ENCODE results near the gene RPL36AL. TPM values are rescaled to one million over a fixed set of nuclear protein-coding genes. Genes with fewer than 3 reads are reported as not detected.

Gene RPL36AL
- total RNA-seq, 2 donors from 2014 or later, result 129 to 162 TPM

- WGBS, 2 donors, result 66 to 69% methylated on average over 2 of the region's 2 CpGs
- H3K27ac ChIP-seq, result no peak overlapping the region
- intact Hi-C loops (cut with DNase I), result no loop called here
- no peaks in the 10 kb centered on the region for H3K27me3 ChIP-seq
- no peak for DNase-seq
- no peak for TF ChIP-seq CTCF (IDR thresholded peaks at IDR 0.05)
- no peak for TF ChIP-seq POLR2A (IDR thresholded peaks at IDR 0.05)
- H3K4me3 ChIP-seq, result no peak overlapping the region
- peaks cover 0 to 2% of the 10 kb centered on the region in 2 donors for H3K36me3 ChIP-seq (replicated peaks in 1 of 2; ENCODE audit: insufficient read depth in 1 of 2, low read depth in 2 of 2)
- no peak for ATAC-seq
- peaks cover 24% of the 10 kb centered on the region for H3K4me1 ChIP-seq
- no peaks in the 10 kb centered on the region for H3K9me3 ChIP-seq
Measured at GRCh38 chr14:49579841-49580240, 40.6 kb downstream of the RPL36AL start.

- TF ChIP-seq CTCF (IDR thresholded peaks at IDR 0.05) (no peak), POLR2A (IDR thresholded peaks at IDR 0.05) (no peak)
- H3K4me1 ChIP-seq, result peaks cover 7% of the 10 kb centered on the region
- intact Hi-C loops (cut with DNase I), result no loop called here
- no peaks in the 10 kb centered on the region for H3K9me3 ChIP-seq
- peaks cover 0 to 2% of the 10 kb centered on the region in 2 donors for H3K36me3 ChIP-seq (replicated peaks in 1 of 2; ENCODE audit: insufficient read depth in 1 of 2, low read depth in 2 of 2)
- ATAC-seq, result no peak
- WGBS, 2 donors, result 91 to 100% methylated on average over 1 of the region's 1 CpG
- DNase-seq, result no peak
- H3K27ac ChIP-seq, result no peak overlapping the region
- no peak overlapping the region for H3K4me3 ChIP-seq
- H3K27me3 ChIP-seq, result no peaks in the 10 kb centered on the region
Measured at GRCh38 chr14:49578141-49578540, 42.3 kb downstream of the RPL36AL start.

GRCh38 chr14:49574038-49574437, 46.4 kb downstream of the RPL36AL start:
- Histone ChIP-seq H3K4me3 (no peak overlapping the region), H3K36me3 (replicated peaks in 1 of 2; ENCODE audit: insufficient read depth in 1 of 2, low read depth in 2 of 2) (peaks cover 0 to 2% of the 10 kb centered on the region in 2 donors), H3K4me1 (no peaks in the 10 kb centered on the region), H3K27ac (no peak overlapping the region), H3K9me3 (no peaks in the 10 kb centered on the region), H3K27me3 (no peaks in the 10 kb centered on the region)
- no peak for DNase-seq
- no peak for ATAC-seq
- intact Hi-C loops (cut with DNase I), result no loop called here
- TF ChIP-seq CTCF (IDR thresholded peaks at IDR 0.05), result no peak
- no peak for TF ChIP-seq POLR2A (IDR thresholded peaks at IDR 0.05)
- WGBS, 2 donors, result 67 to 75% methylated on average over 5 of the region's 5 CpGs

- Histone ChIP-seq H3K36me3 (replicated peaks in 1 of 2; ENCODE audit: insufficient read depth in 1 of 2, low read depth in 2 of 2) (no peaks in the 10 kb centered on the region), H3K4me1 (no peaks in the 10 kb centered on the region), H3K9me3 (no peaks in the 10 kb centered on the region), H3K27ac (no peak overlapping the region), H3K4me3 (no peak overlapping the region), H3K27me3 (no peaks in the 10 kb centered on the region)
- ATAC-seq (no peak), DNase-seq (no peak)
- WGBS, 2 donors, result 73 to 77% methylated on average over 3 of the region's 3 CpGs
- intact Hi-C loops (cut with DNase I), result no loop called here
- TF ChIP-seq CTCF (IDR thresholded peaks at IDR 0.05) (no peak), POLR2A (IDR thresholded peaks at IDR 0.05) (no peak)
Measured at GRCh38 chr14:49569281-49569680, 51.1 kb downstream of the RPL36AL start.

Small RNA genes within 50 kb of the gene (small RNA-seq; reads per million reads assigned to genes)
- gene AL139099.3 (not detected), gene AL139099.4 (not detected), gene RF00019 (not detected)

Other genes starting within 250 kb of the RPL36AL start
- 1,000 to 10,000 TPM; 1,265 to 2,856 TPM for gene RPS29, start 34.2 kb downstream of the RPL36AL start, total RNA-seq
- 10 to 100 TPM in 1 of 2 donors, 1 to 10 TPM in 1; 9.6 to 27.0 TPM for gene LRR1, start 21.7 kb downstream of the RPL36AL start, total RNA-seq
- gene MGAT2, start 173 bp upstream of the RPL36AL start, total RNA-seq, result 10 to 100 TPM; 27.5 to 37.6 TPM
- 10 to 100 TPM; 14.8 to 18.5 TPM for gene DNAAF2, start 14.6 kb upstream of the RPL36AL start, total RNA-seq
- gene POLE2, start 67.6 kb upstream of the RPL36AL start, total RNA-seq, result 1 to 10 TPM in 1 of 2 donors, not detected in 1; 7.0 TPM
- gene KLHDC1, start 72.5 kb upstream of the RPL36AL start, total RNA-seq, result 1 to 10 TPM; 5.3 to 8.6 TPM
- 10 to 100 TPM; 38.6 to 90.0 TPM for gene KLHDC2, start 147.5 kb upstream of the RPL36AL start, total RNA-seq
- gene NEMF, start 232.2 kb upstream of the RPL36AL start, total RNA-seq, result 100 to 1,000 TPM in 1 of 2 donors, 10 to 100 TPM in 1; 56.3 to 106 TPM